AG04450 (cell line): ENCODE results near the gene KRT38. TPM values are rescaled to one million over a fixed set of nuclear protein-coding genes. Genes with fewer than 3 reads are reported as not detected.
A peak's percentile ranks its signal among the peaks of the same experiment; 100 is the strongest.

Experiments
- CTCF ChIA-PET: fragments of 300-600, 350-600 bp; formaldehyde crosslinking; extraction: SDS; loops from one replicate; lab custom pipeline; 2022; ENCODE audit warnings: antibody characterized with exemption, inconsistent platforms; lab: Charles Lee
- POLR2A ChIA-PET: fragments of 350-600 bp; formaldehyde crosslinking; extraction: SDS; loops from one replicate; lab custom pipeline; 2021; ENCODE audit warnings: antibody characterized with exemption, inconsistent platforms; lab: Yijun Ruan, JAX
- DNase-seq: peaks from one replicate; pipeline ENCODE4 v3.0.0-alpha.2; 2011; ENCODE audit warnings: low read depth, low spot score
- H3K27ac ChIP-seq: one replicate; pipeline ENCODE4 v1.5.1; 2012; ENCODE audit warnings: low read depth, low read length, control low read depth
- H3K27me3 ChIP-seq: one replicate; pipeline ENCODE4 v1.6.0; 2012; ENCODE audit warnings: low read length; ENCODE audit not compliant: control insufficient read depth, insufficient read depth
- H3K4me3 ChIP-seq: 2 replicates; pipeline ENCODE4 v1.5.1; 2011; ENCODE audit warnings: mild to moderate bottlenecking, low read depth, low read length, control low read depth
- H3K9me3 ChIP-seq: 2 replicates; pipeline ENCODE4 v1.5.1; 2012; ENCODE audit warnings: low read length; ENCODE audit not compliant: control insufficient read depth, insufficient read depth
- CTCF ChIP-seq: IDR thresholded peaks from 2 replicates; pipeline ENCODE4 v1.5.1; 2011; ENCODE audit warnings: low read depth, low read length, control low read depth, inconsistent platforms
- polyA plus RNA-seq: library from polyadenylated mRNA; depleted of rRNA; stranded (reverse); fragments of >200 nt; gene quantifications from 2 replicates; pipeline ENCODE4 v1.2.3, GENCODE V29; 2011

KRT38 gene
- polyA plus RNA-seq, 1 experiment, result 0.11 TPM

- Histone ChIP-seq H3K27me3 (peaks cover 5% of the 10 kb centered on the region), H3K27ac (no peak overlapping the region), H3K9me3 (peaks cover 6% of the 10 kb centered on the region; the same call in 1 of the 2 replicates), H3K4me3 (no peak overlapping the region)
- POLR2A ChIA-PET, result no interaction called here
- CTCF ChIA-PET, result interaction anchor here (1.4 kb wide), 1 partner anchor 127 kb away, joined by 5 read pairs; no protein-coding TSS in a partner anchor
- no peak for TF ChIP-seq CTCF
- DNase-seq, result no peak
Measured at GRCh38 chr17:41421617-41422016, 19.2 kb downstream of the KRT38 start.

GRCh38 chr17:41421116-41421515, 19.7 kb downstream of the KRT38 start:
- no peak overlapping the region for H3K4me3 ChIP-seq
- TF ChIP-seq CTCF, result no peak
- H3K27me3 ChIP-seq, result peaks cover 5% of the 10 kb centered on the region
- ChIA-PET POLR2A (no interaction called here), CTCF (interaction anchor here (1.4 kb wide), 1 partner anchor 127 kb away, joined by 5 read pairs; no protein-coding TSS in a partner anchor)
- no peak overlapping the region for H3K27ac ChIP-seq
- DNase-seq, result no peak
- H3K9me3 ChIP-seq, result peaks cover 6% of the 10 kb centered on the region; the same call in 1 of the 2 replicates

GRCh38 chr17:41420134-41420533, 20.6 kb downstream of the KRT38 start:
- POLR2A ChIA-PET, result no interaction called here
- DNase-seq, result no peak
- no peak overlapping the region for H3K4me3 ChIP-seq

GRCh38 chr17:41419716-41420115, 21.1 kb downstream of the KRT38 start:
- no peak for DNase-seq
- peaks cover 5% of the 10 kb centered on the region for H3K27me3 ChIP-seq
- CTCF ChIA-PET, result no interaction called here
- H3K4me3 ChIP-seq, result no peak overlapping the region
- TF ChIP-seq CTCF, result no peak
- POLR2A ChIA-PET, result no interaction called here
- H3K9me3 ChIP-seq, result peaks cover 6% of the 10 kb centered on the region; the same call in 1 of the 2 replicates
- H3K27ac ChIP-seq, result no peak overlapping the region

More at GRCh38 chr17:41420134-41420533, 20.6 kb downstream of the KRT38 start:
- no peak for TF ChIP-seq CTCF
- Histone ChIP-seq H3K9me3 (peaks cover 6% of the 10 kb centered on the region; the same call in 1 of the 2 replicates), H3K27ac (no peak overlapping the region), H3K27me3 (peaks cover 5% of the 10 kb centered on the region)
- CTCF ChIA-PET, result interaction anchor here (1.4 kb wide), 1 partner anchor 128 kb away, joined by 5 read pairs; no protein-coding TSS in a partner anchor

- no peak for DNase-seq
- H3K4me3 ChIP-seq, result no peak overlapping the region
- ChIA-PET POLR2A (no interaction called here), CTCF (interaction anchor here (0.6 to 1.2 kb wide), 5 partner anchors 10 to 131 kb away, joined by 3 to 7 read pairs (median 3); no protein-coding TSS in a partner anchor)
- no peak for TF ChIP-seq CTCF
- H3K27me3 ChIP-seq, result peaks cover 2% of the 10 kb centered on the region
- H3K27ac ChIP-seq, result peak overlapping the region; percentile 0
- no peaks in the 10 kb centered on the region for H3K9me3 ChIP-seq
Measured at GRCh38 chr17:41418116-41418860, 22.5 kb downstream of the KRT38 start.
